Endothelial cell of umbilical vein (primary cell): ENCODE measurements around the gene AZU1. TPM values are rescaled to one million over a fixed set of nuclear protein-coding genes. Genes with fewer than 3 reads are reported as not detected.
"Not testable (repeated sequence)": the region's sequence is repeated elsewhere in the genome, so short reads cannot be mapped to it uniquely, and the experiment has no call there.

Experiments used
- BruUV-seq: library from RNA; stranded (reverse); fragments of 400-500 nt; replicated peaks from 2 replicates; lab custom pipeline; 2021; lab: Mats Ljungman, UMichigan
- CTCF ChIA-PET: fragments of 300-600, 350-600 bp; sonication (Branson Sonifier 250); formaldehyde crosslinking; loops from one replicate; lab custom pipeline; 2021; ENCODE audit warnings: antibody characterized with exemption, inconsistent platforms; lab: Charles Lee
- POLR2A ChIA-PET: fragments of 300-600, 350-600 bp; sonication (Branson Sonifier 250); formaldehyde crosslinking; loops from one replicate; lab custom pipeline; 2021; ENCODE audit warnings: antibody characterized with exemption, inconsistent platforms; lab: Charles Lee
- DNase-seq: peaks from one replicate; pipeline ENCODE4 v3.0.0-alpha.2; 2011; ENCODE audit warnings: low read depth, low spot score
- FAIRE-seq: peaks from 2 replicates; lab custom pipeline; 2011; peaks lifted over from hg19 to GRCh38; lab: Jason Lieb, UNC
- H2AFZ ChIP-seq: 2 replicates; pipeline ENCODE4 v1.6.0; 2012; ENCODE audit warnings: low read depth, low read length, control low read depth, inconsistent platforms
- H3K27ac ChIP-seq: 2 replicates; pipeline ENCODE4 v1.5.1; 2011; ENCODE audit warnings: low read depth, mild to moderate bottlenecking, control low read depth, low read length, moderate library complexity; ENCODE audit not compliant: insufficient read depth
- H3K27me3 ChIP-seq, 2 experiments: 2 replicates each; pipeline versions ENCODE4 v1.6.0 to v1.6.1; 2011; ENCODE audit warnings: low read length in 2 of 2, mixed read lengths in 1 of 2; ENCODE audit not compliant: control insufficient read depth in 2 of 2, insufficient read depth in 2 of 2
- H3K36me3 ChIP-seq, 2 experiments: 2 replicates in 1 of 2; 3 replicates in 1 of 2; pipeline ENCODE4 v1.5.1; 2011; ENCODE audit warnings: low read length in 2 of 2, mild to moderate bottlenecking in 1 of 2, moderate library complexity in 1 of 2; ENCODE audit not compliant: control insufficient read depth in 2 of 2, insufficient read depth in 2 of 2; ENCODE audit errors: extremely low read depth in 1 of 2
- H3K4me1 ChIP-seq: 3 replicates; pipeline ENCODE4 v1.5.1; 2011; ENCODE audit warnings: mild to moderate bottlenecking, low read length; ENCODE audit not compliant: control insufficient read depth, insufficient read depth; ENCODE audit errors: extremely low read depth
- H3K4me2 ChIP-seq: 2 replicates; pipeline ENCODE4 v1.6.1; 2011; ENCODE audit warnings: low read length, control low read depth, mixed read lengths; ENCODE audit not compliant: insufficient read depth
- H3K4me3 ChIP-seq, 3 experiments: fragments of 200-600 bp in 1 of 3; sonication (generic), shearing (Covaris generic) in 1 of 3; replicated peaks in 1 of 3; 2 replicates each; pipeline ENCODE4 v1.5.1; 2011 to 2016; ENCODE audit warnings: control low read depth in 3 of 3, low read length in 3 of 3, mild to moderate bottlenecking in 2 of 3, inconsistent platforms in 1 of 3, low read depth in 1 of 3, moderate library complexity in 1 of 3; ENCODE audit not compliant: insufficient read depth in 1 of 3
- H3K79me2 ChIP-seq: 2 replicates; pipeline ENCODE4 v1.6.0; 2012; ENCODE audit warnings: low read length, inconsistent platforms; ENCODE audit not compliant: control insufficient read depth, insufficient read depth
- H3K9ac ChIP-seq: replicated peaks from 2 replicates; pipeline ENCODE3; 2011; ENCODE audit warnings: low read length, control low read depth; ENCODE audit not compliant: insufficient read depth; ENCODE audit errors: extremely low read depth
- H3K9me1 ChIP-seq: replicated peaks from 3 replicates; pipeline ENCODE4 v1.6.0; 2011; ENCODE audit warnings: mild to moderate bottlenecking, low read length; ENCODE audit not compliant: control insufficient read depth, insufficient read depth; ENCODE audit errors: extremely low read depth
- H3K9me3 ChIP-seq: replicated peaks from 2 replicates; pipeline ENCODE4 v1.5.1; 2012; ENCODE audit warnings: low read length, inconsistent platforms; ENCODE audit not compliant: control insufficient read depth, insufficient read depth
- H4K20me1 ChIP-seq: replicated peaks from 2 replicates; pipeline ENCODE3; 2011; ENCODE audit warnings: mild to moderate bottlenecking, low read length; ENCODE audit not compliant: control insufficient read depth, insufficient read depth; ENCODE audit errors: extremely low read depth
- FOS ChIP-seq: IDR thresholded peaks from 2 replicates; pipeline ENCODE4 v1.6.1; 2011; ENCODE audit warnings: mild to moderate bottlenecking, low read length, moderate library complexity, borderline replicate concordance; ENCODE audit not compliant: insufficient read depth
- GATA2 ChIP-seq: IDR thresholded peaks from 2 replicates; pipeline ENCODE4 v1.7.0; 2011; ENCODE audit warnings: low read depth, mild to moderate bottlenecking, moderate library complexity, mixed read lengths, low read length; ENCODE audit not compliant: insufficient read length, insufficient read depth
- MYC ChIP-seq: IDR thresholded peaks from one replicate; pipeline ENCODE4 v1.6.1; 2011; ENCODE audit warnings: mild to moderate bottlenecking, low read depth, low read length
- POLR2AphosphoS5 ChIP-seq: IDR thresholded peaks from 2 replicates; pipeline ENCODE4 v1.6.1; 2012; ENCODE audit warnings: low read depth, mild to moderate bottlenecking, control low read depth, low read length, moderate library complexity; ENCODE audit not compliant: insufficient read depth
- dilution Hi-C: fragments of 300-500 bp; cut with MboI; formaldehyde crosslinking; loops from one replicate; pipeline ENCODE4 v1.15.0; 2019; ENCODE audit warnings: low sequenced_read_pairs; ENCODE audit not compliant: extremely low pct_ligation_motif_present
- intact Hi-C: fragments of 100-400 bp; cut with micrococcal nuclease; formaldehyde crosslinking; loops from one replicate; pipeline ENCODE4 v1.10.0; 2022
- polyA plus RNA-seq, 4 experiments: library from polyadenylated mRNA; depleted of rRNA in 3 of 4; stranded (reverse) in 3 of 4; unstranded in 1 of 4; fragments of >200 nt; gene quantifications; 2 replicates each; pipeline versions ENCODE4 v1.2.1 to v1.2.3, GENCODE V29; 2011 to 2012; ENCODE audit warnings: missing spikeins in 1 of 4
- total RNA-seq: library from RNA; stranded (reverse); gene quantifications from 2 replicates; pipeline ENCODE4 v1.2.3, GENCODE V29; 2021
- TF ChIP-seq, protein P1 (sequence below), 2 donors: IDR thresholded peaks; 1 replicate in 1 of 2; 2 replicates in 1 of 2; pipeline ENCODE4 v1.5.1; 2011; ENCODE audit warnings: low read length in 2 of 2, mild to moderate bottlenecking in 2 of 2, moderate library complexity in 2 of 2, control low read depth in 1 of 2, inconsistent platforms in 1 of 2, low read depth in 1 of 2; ENCODE audit not compliant: insufficient read depth in 1 of 2; ENCODE audit errors: extremely low read depth in 1 of 2

AZU1 gene
- total and polyA plus RNA-seq, 2 donors (not counting 3 experiments of a cell fraction or from before 2014, with no cell fraction given): 0.12 TPM; not detected in 1

DNA sequence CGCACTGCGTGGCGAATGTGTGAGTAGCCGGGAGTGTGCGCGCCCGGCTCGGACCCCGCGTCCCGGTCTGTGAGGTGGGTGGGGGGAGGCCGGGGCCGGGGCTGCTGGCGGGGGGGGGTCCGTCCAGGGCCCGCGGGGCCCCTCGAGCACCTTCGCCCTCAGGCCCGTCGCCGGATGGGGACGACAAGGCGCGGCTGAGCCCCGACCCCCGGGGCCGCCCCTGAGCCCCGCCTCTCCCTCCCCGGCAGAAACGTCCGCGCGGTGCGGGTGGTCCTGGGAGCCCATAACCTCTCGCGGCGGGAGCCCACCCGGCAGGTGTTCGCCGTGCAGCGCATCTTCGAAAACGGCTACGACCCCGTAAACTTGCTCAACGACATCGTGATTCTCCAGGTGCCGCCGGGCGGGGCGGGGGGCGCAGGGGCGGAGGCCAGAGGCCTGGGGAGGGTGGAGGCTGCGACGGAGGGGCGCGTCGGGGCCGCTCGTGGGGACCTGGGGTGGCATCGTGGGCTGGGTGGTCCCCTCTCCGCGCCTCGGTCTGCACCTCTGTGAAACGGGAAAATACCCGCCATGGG, 25.5 kb downstream of the AZU1 start:
- no peaks in the 10 kb centered on the region for H3K79me2 ChIP-seq
- H3K9me3 ChIP-seq: no peaks in the 10 kb centered on the region
- H3K4me1 ChIP-seq: no peaks in the 10 kb centered on the region
- FAIRE-seq (no peak), DNase-seq (no peak)
- no peak overlapping the region for H3K4me3 ChIP-seq
- no peaks in the 10 kb centered on the region for H3K9me1 ChIP-seq
- TF ChIP-seq MYC: no peak
- no peak for TF ChIP-seq POLR2AphosphoS5
- TF ChIP-seq, protein P1, sequence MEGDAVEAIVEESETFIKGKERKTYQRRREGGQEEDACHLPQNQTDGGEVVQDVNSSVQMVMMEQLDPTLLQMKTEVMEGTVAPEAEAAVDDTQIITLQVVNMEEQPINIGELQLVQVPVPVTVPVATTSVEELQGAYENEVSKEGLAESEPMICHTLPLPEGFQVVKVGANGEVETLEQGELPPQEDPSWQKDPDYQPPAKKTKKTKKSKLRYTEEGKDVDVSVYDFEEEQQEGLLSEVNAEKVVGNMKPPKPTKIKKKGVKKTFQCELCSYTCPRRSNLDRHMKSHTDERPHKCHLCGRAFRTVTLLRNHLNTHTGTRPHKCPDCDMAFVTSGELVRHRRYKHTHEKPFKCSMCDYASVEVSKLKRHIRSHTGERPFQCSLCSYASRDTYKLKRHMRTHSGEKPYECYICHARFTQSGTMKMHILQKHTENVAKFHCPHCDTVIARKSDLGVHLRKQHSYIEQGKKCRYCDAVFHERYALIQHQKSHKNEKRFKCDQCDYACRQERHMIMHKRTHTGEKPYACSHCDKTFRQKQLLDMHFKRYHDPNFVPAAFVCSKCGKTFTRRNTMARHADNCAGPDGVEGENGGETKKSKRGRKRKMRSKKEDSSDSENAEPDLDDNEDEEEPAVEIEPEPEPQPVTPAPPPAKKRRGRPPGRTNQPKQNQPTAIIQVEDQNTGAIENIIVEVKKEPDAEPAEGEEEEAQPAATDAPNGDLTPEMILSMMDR (IDR thresholded peaks at IDR 0.05; ENCODE audit: extremely low read depth in 1 of 2, insufficient read depth in 1 of 2, low read depth in 1 of 2, low read length in 2 of 2): no peak
- TF ChIP-seq GATA2: no peak
- TF ChIP-seq FOS: no peak
- no peak overlapping the region for H3K4me2 ChIP-seq
- H3K36me3 ChIP-seq: no peaks in the 10 kb centered on the region
- H3K9ac ChIP-seq: no peak overlapping the region
- ChIA-PET CTCF (no interaction called here), POLR2A (no interaction called here)
- no peaks in the 10 kb centered on the region for H3K27me3 ChIP-seq
- intact Hi-C loops (no loop called here), dilution Hi-C loops (no loop called here)
- no peak overlapping the region for H3K27ac ChIP-seq
- no peaks in the 10 kb centered on the region for H4K20me1 ChIP-seq
- no TSS peak for BruUV-seq
- no peak overlapping the region for H2AFZ ChIP-seq

GRCh38 chr19:853614-854220, 26.1 kb downstream of the AZU1 start:
- H3K9me3 ChIP-seq, H3K9ac ChIP-seq, POLR2A ChIA-PET, dilution Hi-C loops, H3K4me3 ChIP-seq, H2AFZ ChIP-seq, DNase-seq, FAIRE-seq, H3K9me1 ChIP-seq, H3K27ac ChIP-seq, H3K4me1 ChIP-seq, BruUV-seq, CTCF ChIA-PET, H3K4me2 ChIP-seq, H4K20me1 ChIP-seq, H3K36me3 ChIP-seq, H3K79me2 ChIP-seq, intact Hi-C loops, H3K27me3 ChIP-seq: not testable (repeated sequence)
